Stimulated activated CD8-positive, alpha-beta memory T cell treated with anti-CD3 and anti-CD28 coated beads, Interleukin-7, amount 100 ng/mL, for 48 hours (primary cell): ENCODE measurements around the gene ABHD17B.
"Not testable (repeated sequence)": the region's sequence is repeated elsewhere in the genome, so short reads cannot be mapped to it uniquely, and the experiment has no call there.

Source experiments
- DNase-seq, 2 donors: peaks; one replicate each; pipeline ENCODE4 v3.0.0-alpha.2; 2020; ENCODE audit warnings: low read depth in 1 of 2; ENCODE audit errors: extremely low read depth in 1 of 2

Gene ABHD17B

GRCh38 chr9:71916834-71917534 is 6.0 kb upstream of the ABHD17B start:
- DNase-seq = no peak

DNA sequence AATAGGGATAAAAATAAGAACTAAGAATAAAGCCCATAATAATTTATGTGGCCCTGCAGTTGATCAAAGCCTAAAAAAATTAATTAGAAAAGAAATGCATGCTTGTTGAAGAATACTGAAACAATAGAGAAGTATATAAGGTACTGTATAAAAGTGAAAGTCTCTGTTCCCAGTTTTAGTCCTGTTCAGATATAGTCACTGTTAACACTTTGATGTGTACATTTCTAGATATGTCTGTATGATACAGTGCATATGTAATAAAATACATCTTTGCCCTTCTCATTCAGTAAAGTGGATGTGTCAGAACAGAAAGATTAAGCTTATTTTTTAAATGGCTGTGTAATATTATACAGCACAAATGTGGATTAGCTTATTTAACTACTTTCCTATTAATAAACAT is 4.5 kb upstream of the ABHD17B start:
- no peak for DNase-seq

DNA sequence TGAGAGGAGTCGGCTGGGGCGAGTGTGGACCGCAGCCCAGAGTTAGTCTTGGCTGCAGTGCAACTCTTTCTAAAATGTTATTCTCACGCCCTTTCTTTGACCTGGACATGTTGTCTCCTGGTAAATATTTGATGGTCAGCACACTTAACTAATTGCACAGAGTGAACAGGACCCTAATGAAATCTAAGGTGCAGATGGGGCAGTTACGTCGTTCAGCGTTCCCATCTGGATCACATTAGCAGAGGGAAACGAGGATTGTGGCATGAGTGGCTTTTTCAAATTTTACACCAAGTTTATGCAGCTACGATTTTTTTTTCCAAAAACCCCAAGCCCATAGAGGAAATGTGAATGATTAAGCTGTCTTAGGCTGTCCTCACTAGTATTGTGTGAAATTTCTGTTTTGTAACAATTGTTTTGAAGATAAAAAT is 929 bp upstream of the ABHD17B start:
- no peak for DNase-seq

DNA sequence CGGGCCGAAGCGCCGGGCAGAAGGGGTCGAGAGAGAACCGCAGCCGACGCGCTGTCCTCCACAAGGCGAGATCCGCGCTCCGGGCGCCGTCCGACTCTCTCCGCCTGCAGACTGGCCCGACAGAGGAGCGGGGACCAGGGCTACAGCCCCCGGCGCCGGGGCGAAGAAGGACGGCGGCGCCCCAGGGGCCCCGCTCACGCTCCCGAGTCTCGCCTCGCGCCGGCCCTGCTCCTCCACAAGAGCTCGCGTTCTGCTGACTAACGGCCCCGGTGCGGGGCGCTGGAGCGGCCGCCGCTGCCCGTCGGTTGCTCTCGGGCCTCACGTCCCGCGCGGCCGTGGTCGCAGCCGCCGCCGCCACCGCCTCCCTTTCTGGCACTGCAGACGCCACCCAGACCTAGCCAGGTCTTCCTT is 338 bp downstream of the ABHD17B start:
- DNase-seq = no peak

GRCh38 chr9:71909887-71910649 is 925 bp downstream of the ABHD17B start:
- DNase-seq = peak in 1 of 2 donors; percentile 5

- DNase-seq = no peak
These were observed 2.2 kb downstream of the ABHD17B start for GRCh38 chr9:71908825-71909224.

- no peak for DNase-seq
These were observed 6.9 kb downstream of the ABHD17B start for GRCh38 chr9:71904076-71904475.

DNA sequence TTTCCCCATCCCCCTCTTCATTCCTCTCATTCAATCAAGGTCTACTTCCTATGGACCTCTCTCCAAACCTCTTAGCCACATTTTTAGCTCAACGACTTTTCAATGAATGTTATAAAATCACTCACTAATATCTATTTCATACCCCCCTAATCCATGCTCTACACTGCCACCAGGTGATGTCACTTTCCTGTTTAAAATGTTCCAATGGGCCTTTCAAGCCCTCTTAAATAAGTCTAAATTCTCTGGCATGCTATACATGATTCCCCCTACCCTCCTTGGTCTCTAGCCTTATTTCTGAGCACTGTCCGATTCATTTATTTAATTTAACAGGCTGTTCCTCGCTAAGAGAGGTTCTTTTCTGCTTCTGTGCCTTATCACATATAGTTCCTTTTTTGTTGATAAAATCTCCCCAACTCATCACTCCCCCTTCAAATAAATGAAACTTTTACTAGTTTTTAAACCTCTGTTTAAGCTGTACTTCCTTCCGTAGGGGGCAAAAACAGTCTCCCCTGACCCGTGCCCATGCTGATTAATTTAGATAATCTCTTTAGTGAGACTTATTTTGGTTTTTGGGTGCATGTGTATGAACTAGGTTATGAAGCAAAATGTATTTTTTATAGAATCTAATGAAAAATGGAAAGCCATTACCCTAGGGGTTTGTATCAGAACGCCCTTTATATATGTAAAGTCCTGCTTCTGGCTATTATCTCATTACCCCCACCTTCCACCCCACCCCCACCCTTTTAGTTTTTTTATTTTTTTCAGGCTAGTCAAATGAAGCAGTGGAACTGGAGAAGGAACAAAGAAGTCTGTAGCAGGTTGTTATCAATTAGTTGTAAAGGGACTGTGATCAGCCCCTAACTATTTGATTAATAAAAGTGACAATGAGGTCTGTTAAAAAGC is 9.0 kb downstream of the ABHD17B start:
- DNase-seq = no peak

DNA sequence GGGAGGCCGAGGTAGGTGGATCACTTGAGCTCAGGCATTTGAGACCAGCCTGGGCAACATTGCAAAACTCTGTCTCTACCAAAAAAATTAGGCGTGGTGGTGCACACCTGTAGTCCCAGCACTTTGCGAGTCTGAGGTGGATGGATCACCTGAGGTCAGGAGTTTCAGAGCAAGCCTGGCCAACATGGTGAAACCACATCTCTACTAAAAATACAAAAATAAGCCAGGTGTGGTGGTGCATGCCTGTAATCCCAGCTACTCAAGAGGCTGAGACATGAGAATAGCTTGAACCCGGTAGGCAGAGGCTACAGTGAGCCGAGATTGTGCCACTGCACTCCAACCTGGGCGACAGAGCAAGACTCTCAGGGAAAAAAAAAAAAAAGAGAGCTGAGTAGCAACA is 12.2 kb downstream of the ABHD17B start:
- not testable (repeated sequence) for DNase-seq

DNA sequence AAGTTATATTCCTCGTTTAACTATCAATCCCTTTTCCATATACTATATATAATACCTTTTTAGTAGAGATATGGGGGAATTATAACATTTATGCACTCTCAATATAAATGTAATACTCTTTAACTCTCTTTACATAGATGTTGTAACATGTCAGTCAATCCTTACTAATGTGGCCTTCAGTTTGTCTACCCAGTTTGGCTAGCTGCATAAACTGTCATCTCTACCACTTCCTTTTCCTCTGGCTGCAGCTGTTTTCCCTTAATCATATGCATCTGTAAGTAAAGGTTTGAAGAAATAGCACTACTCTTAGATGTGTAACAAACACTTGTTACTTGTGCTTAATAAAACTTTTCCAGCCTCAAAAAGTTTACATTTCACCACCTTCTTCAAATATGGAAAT is 13.4 kb downstream of the ABHD17B start:
- DNase-seq = no peak

DNA sequence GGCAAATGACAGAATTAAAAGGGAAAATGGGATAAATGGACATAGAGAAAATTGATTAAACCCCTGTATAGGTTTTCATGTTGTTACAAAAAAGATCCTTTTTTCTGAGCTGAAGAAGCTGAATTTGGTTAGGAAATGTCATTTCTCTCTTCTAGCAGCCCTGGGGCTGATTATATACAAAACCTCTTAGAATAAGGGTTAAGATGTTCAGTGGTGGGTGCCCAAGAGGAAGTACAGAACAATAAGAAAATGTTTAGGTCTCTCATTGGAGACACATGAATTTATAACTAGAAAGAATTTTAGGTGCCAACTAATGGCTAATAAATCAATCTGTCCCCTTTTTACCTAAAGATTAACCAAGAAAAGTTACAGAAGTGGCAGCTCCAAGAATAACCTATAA is 14.2 kb downstream of the ABHD17B start:
- no peak for DNase-seq

DNA sequence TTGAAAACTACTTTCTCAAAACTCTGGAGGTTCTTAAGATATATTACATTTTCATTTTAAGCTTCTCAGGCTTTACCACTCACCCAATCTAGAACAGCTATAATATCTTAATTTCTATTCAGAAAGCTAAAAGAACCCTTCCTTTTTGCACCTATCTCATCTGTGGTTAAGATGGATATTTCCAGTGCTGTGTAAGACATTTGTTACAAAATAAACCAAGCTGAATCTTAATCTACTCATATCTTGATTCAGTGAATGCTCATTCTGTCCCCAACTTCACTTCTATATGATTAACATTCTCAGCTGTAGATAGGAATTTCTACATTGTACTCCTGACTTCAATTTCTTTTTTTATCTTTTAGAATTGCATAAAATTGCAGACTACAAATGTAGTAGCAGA is 15.0 kb downstream of the ABHD17B start:
- no peak for DNase-seq

GRCh38 chr9:71895117-71895516 is 15.9 kb downstream of the ABHD17B start:
- no peak for DNase-seq

GRCh38 chr9:71891557-71892189 is 19.3 kb downstream of the ABHD17B start:
- no peak for DNase-seq

DNA sequence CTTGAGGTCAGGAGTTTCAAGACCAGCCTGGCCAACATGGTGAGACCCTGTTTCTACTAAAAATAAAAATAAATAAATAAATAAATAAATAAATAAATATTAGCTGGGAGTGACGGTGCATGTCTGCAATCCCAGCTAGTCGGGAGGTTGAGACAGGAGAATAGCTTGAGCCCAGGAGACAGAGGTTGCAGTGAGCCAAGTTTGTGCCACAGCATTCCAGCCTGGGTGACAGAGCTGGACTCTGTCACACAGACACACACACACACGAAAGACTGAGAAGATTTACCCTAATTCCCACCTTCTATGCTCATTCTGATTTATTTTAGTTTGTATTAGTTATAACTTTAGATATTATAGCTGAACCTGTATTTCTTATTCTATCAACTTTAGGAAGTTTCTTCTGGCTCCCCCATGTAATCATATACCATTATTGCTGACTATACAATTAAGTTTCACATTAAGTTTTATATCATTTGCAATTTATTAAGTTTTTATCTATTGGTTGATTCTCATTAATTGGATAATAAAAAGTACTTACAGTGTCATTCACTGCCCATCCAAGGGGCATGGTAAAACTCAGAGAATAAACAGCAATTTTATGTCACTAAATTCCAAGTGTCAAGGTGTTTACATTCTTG is 20.8 kb downstream of the ABHD17B start:
- no peak for DNase-seq

- DNase-seq = no peak
These were observed 23.6 kb downstream of the ABHD17B start for GRCh38 chr9:71887362-71887761.

DNA sequence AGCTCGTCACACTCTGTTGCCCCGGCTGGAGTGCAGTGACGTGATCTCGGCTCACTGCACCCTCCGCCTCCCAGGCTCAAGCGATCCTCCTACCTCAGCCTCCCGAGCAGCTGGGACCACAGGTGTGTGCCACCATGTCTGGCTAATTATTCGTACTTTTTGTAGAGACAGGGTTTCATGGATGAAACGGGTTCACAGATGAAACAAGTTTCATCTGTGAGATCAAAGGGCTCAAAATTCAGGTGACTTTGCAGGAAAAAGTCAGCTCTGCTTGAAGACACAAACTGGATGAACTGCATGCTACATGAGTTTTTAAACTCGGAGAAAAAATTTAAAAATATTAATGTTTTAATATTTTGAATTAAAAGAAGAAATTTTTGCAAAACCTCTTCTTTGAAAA is 24.5 kb downstream of the ABHD17B start:
- no peak for DNase-seq

DNA sequence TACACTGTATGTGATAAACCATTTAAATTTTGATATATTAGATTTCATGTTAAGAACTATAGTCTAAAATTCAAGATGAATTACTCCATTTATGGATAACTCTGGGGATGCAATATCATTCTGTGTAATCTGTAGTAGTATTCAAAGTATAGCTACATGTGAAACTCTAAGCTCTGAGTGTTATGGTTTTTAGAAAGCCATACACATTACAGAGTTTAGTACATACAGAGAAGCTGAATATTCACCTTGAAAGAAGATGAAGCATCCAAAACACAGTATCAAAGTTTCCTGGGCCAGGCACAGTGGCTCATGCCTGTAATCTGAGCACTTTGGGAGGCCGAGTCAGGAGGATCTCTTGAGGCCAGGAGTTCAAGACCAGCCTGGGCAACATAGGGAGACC is 25.0 kb downstream of the ABHD17B start:
- DNase-seq = no peak

DNA sequence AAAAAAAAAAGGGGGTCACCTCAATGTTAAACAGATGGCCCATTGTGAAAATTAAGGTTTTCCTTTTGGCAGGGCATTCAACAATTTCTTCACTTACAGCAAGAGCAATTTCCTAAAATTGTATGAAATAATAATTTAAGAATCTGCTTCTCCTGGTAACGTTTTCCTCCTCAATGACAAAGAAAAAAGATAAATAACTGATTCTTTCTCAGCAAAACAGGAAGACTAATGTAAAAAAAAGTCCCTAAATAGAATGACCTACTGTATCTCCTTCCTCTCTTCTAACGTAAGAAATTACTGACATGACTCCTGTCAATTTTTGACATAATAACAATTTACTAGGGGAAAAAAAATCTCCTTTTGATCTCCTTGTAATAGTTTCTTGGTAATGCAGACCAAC is 25.5 kb downstream of the ABHD17B start:
- DNase-seq = no peak

GRCh38 chr9:71884005-71884404 is 27.0 kb downstream of the ABHD17B start:
- DNase-seq = no peak
